OCI-LY7 (cell line): Measurements from ENCODE around the gene RFPL4A. TPM values are rescaled to one million over a fixed set of nuclear protein-coding genes. Genes with fewer than 3 reads are reported as not detected.
"Not testable (repeated sequence)": the region's sequence is repeated elsewhere in the genome, so short reads cannot be mapped to it uniquely, and the experiment has no call there.

Experiments
- BruUV-seq: library from RNA; stranded (reverse); fragments of 400-500 nt; replicated peaks from 2 replicates; lab custom pipeline; 2021; lab: Mats Ljungman, UMichigan
- CTCF ChIA-PET: fragments of 300-600 bp; sonication (Branson Sonifier 250); formaldehyde crosslinking; loops from one replicate; lab custom pipeline; 2022; ENCODE audit warnings: antibody characterized with exemption; ENCODE audit not compliant: unreplicated experiment; lab: Charles Lee
- POLR2A ChIA-PET: fragments of 300-600 bp; sonication (Branson Sonifier 250); formaldehyde crosslinking; loops from one replicate; lab custom pipeline; 2022; ENCODE audit warnings: antibody characterized with exemption; lab: Charles Lee
- DNase-seq: peaks from one replicate; pipeline ENCODE4 v3.0.0-alpha.2; 2015; ENCODE audit warnings: low spot score
- H2AFZ ChIP-seq: fragments of 200-600 bp; sonication (generic), shearing (Covaris generic); 2 replicates; pipeline ENCODE4 v1.6.1; 2014; ENCODE audit warnings: mild to moderate bottlenecking, antibody characterized with exemption, low read length, moderate library complexity
- H3K27ac ChIP-seq: fragments of 200-600 bp; sonication (generic); 2 replicates; pipeline ENCODE4 v1.5.1; 2014; ENCODE audit warnings: mixed run types, low read depth, mild to moderate bottlenecking, moderate library complexity, low read length, inconsistent platforms; ENCODE audit not compliant: poor library complexity, severe bottlenecking
- H3K36me3 ChIP-seq: fragments of 200-600 bp; sonication (generic); 2 replicates; pipeline ENCODE4 v1.6.1; 2014; ENCODE audit warnings: mild to moderate bottlenecking, antibody characterized with exemption, low read length, moderate library complexity, mixed read lengths; ENCODE audit not compliant: insufficient read depth
- H3K4me1 ChIP-seq: fragments of 200-600 bp; sonication (generic); 2 replicates; pipeline ENCODE4 v1.5.1; 2014; ENCODE audit warnings: mild to moderate bottlenecking, low read length; ENCODE audit not compliant: insufficient read depth, poor library complexity, severe bottlenecking
- H3K4me2 ChIP-seq: fragments of 200-600 bp; sonication (generic); 2 replicates; pipeline ENCODE4 v1.6.1; 2014; ENCODE audit warnings: mild to moderate bottlenecking, low read length
- H3K4me3 ChIP-seq: fragments of 200-600 bp; sonication (generic); 2 replicates; pipeline ENCODE4 v1.5.1; 2014; ENCODE audit warnings: mild to moderate bottlenecking, low read depth, low read length; ENCODE audit not compliant: poor library complexity, severe bottlenecking
- H3K79me2 ChIP-seq: fragments of 200-600 bp; sonication (generic); 2 replicates; pipeline ENCODE4 v1.6.1; 2016; ENCODE audit warnings: low read depth, mild to moderate bottlenecking, low read length, moderate library complexity, mixed read lengths; ENCODE audit not compliant: insufficient read depth
- H3K9me2 ChIP-seq: fragments of 200-600 bp; sonication (generic); 2 replicates; pipeline ENCODE4 v1.6.1; 2016; ENCODE audit warnings: mild to moderate bottlenecking, low read length, mixed read lengths; ENCODE audit not compliant: insufficient read depth
- H3K9me3 ChIP-seq: fragments of 200-600 bp; sonication (generic); 2 replicates; pipeline ENCODE4 v1.6.1; 2014; ENCODE audit warnings: mild to moderate bottlenecking, mixed run types, low read length, mixed read lengths
- H4K20me1 ChIP-seq: fragments of 200-600 bp; sonication (generic); 2 replicates; pipeline ENCODE4 v1.6.1; 2014; ENCODE audit warnings: mild to moderate bottlenecking, antibody characterized with exemption, low read length, moderate library complexity, mixed read lengths; ENCODE audit not compliant: insufficient read depth
- EZH2phosphoT487 ChIP-seq: fragments of 200-600 bp; sonication (generic); IDR thresholded peaks from 2 replicates; pipeline ENCODE4 v1.6.1; 2018; ENCODE audit warnings: low read depth, borderline replicate concordance, mild to moderate bottlenecking, mixed run types, antibody characterized with exemption, low read length, moderate library complexity, mixed read lengths
- intact Hi-C: fragments of 100-400 bp; cut with micrococcal nuclease; formaldehyde crosslinking; loops from one replicate; pipeline ENCODE4 v1.10.0; 2022; ENCODE audit not compliant: unreplicated experiment
- total RNA-seq, 2 experiments: library from RNA; depleted of rRNA in 1 of 2; stranded (reverse); fragments of >200 nt in 1 of 2; shearing (Covaris generic) in 1 of 2; gene quantifications; 2 replicates each; pipeline ENCODE4 v1.2.3, GENCODE V29; 2014 to 2022
- TF ChIP-seq, protein P1 (sequence below): fragments of 200-600 bp; sonication (generic); conservative IDR thresholded peaks from 2 replicates; pipeline ENCODE4 v1.5.1; 2014; ENCODE audit warnings: mild to moderate bottlenecking, antibody characterized with exemption, low read length, moderate library complexity, mixed read lengths

The RFPL4A gene
- total RNA-seq, 2 experiments from 2014 or later, result not detected

DNA sequence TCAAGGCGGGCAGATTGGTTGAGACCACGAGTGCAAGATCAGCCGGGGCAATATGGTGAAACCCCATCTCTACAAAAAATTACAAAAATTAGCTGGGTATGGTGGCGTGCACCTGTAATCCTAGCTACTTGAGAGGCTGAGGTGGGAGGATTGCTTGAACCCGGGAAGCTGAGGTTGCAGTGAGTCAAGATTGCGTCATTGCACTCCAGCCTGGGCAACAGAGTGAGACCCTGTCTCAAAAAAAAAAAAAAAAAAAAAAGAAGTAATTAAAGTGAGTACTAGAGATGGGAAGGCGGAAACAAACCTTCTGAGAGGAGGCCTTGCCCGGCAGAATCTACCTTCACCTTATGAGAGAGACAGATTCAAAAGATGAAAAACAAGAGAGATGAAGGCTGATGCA is 35.4 kb upstream of the RFPL4A start:
- Histone ChIP-seq H4K20me1 (no peaks in the 10 kb centered on the region), H3K27ac (no peak overlapping the region), H2AFZ (no peak overlapping the region), H3K4me2 (no peak overlapping the region), H3K9me3 (peaks cover 10% of the 10 kb centered on the region; the same call in 1 of the 2 replicates), H3K4me1 (no peaks in the 10 kb centered on the region), H3K36me3 (no peaks in the 10 kb centered on the region), H3K9me2 (no peaks in the 10 kb centered on the region), H3K4me3 (no peak overlapping the region), H3K79me2 (no peaks in the 10 kb centered on the region)
- BruUV-seq, result no TSS peak
- ChIA-PET POLR2A (no interaction called here), CTCF (no interaction called here)
- TF ChIP-seq, protein P1, sequence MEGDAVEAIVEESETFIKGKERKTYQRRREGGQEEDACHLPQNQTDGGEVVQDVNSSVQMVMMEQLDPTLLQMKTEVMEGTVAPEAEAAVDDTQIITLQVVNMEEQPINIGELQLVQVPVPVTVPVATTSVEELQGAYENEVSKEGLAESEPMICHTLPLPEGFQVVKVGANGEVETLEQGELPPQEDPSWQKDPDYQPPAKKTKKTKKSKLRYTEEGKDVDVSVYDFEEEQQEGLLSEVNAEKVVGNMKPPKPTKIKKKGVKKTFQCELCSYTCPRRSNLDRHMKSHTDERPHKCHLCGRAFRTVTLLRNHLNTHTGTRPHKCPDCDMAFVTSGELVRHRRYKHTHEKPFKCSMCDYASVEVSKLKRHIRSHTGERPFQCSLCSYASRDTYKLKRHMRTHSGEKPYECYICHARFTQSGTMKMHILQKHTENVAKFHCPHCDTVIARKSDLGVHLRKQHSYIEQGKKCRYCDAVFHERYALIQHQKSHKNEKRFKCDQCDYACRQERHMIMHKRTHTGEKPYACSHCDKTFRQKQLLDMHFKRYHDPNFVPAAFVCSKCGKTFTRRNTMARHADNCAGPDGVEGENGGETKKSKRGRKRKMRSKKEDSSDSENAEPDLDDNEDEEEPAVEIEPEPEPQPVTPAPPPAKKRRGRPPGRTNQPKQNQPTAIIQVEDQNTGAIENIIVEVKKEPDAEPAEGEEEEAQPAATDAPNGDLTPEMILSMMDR, result no peak
- no peak for TF ChIP-seq EZH2phosphoT487
- DNase-seq, result no peak
- intact Hi-C loops, result no loop called here

DNA sequence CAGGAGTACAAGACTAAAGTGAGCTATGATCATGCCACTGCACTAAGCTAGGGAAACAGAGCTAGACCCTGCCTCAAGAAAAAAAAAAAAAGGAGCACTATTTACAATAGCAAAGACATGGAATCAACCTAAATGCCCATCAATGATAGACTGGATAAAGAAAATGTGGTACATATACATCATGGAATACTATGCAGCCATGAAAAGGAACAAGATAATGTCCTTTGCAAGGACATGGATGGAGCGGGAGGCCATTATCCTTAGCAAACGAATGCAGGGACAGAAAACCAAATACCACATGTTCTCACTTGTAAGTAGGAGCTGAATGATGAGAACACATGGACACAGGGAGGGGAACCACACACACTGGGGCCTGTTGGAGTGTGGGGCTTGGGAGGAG is 28.5 kb upstream of the RFPL4A start:
- POLR2A ChIA-PET, result not testable (repeated sequence)

DNA sequence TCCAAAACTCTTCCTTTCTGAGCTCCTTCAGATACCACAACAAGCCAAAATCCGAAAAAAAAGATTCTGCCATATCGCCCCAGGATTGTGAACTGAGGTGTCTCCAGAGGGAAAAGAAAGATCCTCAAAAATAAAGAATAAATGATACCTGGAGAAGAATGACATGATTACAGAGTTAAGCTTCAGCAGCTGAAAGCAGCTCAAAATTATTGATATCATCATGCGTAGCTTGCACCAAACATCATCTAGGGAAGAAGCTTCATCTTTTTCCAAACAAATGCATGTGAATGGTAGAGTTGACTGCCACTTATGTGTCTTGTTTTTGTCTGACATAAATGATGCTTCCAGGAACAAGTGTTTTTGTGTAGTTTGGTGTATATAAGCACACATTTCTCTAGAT is 20.6 kb upstream of the RFPL4A start, which contains the start of gene NLRP9:
Gene NLRP9 (minus strand): TSS at position 101 of the 400 bp plus-strand sequence. CDS start 28 bp downstream, at position 73.
- Histone ChIP-seq H3K4me1 (peaks cover 12% of the 10 kb centered on the region), H3K79me2 (no peaks in the 10 kb centered on the region), H2AFZ (no peak within 1 kb of the TSS), H3K9me2 (no peaks in the 10 kb centered on the region), H3K4me2 (no peak within 1 kb of the TSS), H3K36me3 (no peaks in the 10 kb centered on the region), H3K4me3 (no peak within 1 kb of the TSS), H3K9me3 (no peaks in the 10 kb centered on the region), H3K27ac (no peak within 1 kb of the TSS), H4K20me1 (no peaks in the 10 kb centered on the region)
- POLR2A ChIA-PET, result no interaction called here
- TF ChIP-seq, protein P1, result no peak
- TF ChIP-seq EZH2phosphoT487, result no peak
- CTCF ChIA-PET, result no interaction called here
- BruUV-seq, result no TSS peak
- intact Hi-C loops, result no loop called here
- DNase-seq, result no peak

More for the DNA sequence above, 28.5 kb upstream of the RFPL4A start:
- CTCF ChIA-PET, result interaction anchor here (0.6 kb wide), 1 partner anchor 12 kb away, joined by 6 read pairs; no protein-coding TSS in a partner anchor
- H3K27ac ChIP-seq, H4K20me1 ChIP-seq, H3K4me3 ChIP-seq, H3K9me2 ChIP-seq, BruUV-seq, H3K4me2 ChIP-seq, H3K9me3 ChIP-seq, H2AFZ ChIP-seq, H3K79me2 ChIP-seq, H3K4me1 ChIP-seq, intact Hi-C loops, H3K36me3 ChIP-seq, DNase-seq: not testable (repeated sequence)
